Adrenal gland (tissue), 12 donors: Measurements from ENCODE around the gene IL1RAPL1. TPM values are rescaled to one million over a fixed set of nuclear protein-coding genes. Genes with fewer than 3 reads are reported as not detected.

Experiments
- DNase-seq, 7 donors: peaks; one replicate each; pipeline ENCODE4 v3.0.0-alpha.2; 2019 to 2020
- H3K27ac ChIP-seq, 5 donors: fragments of 200-600 bp; sonication (generic) in 4 of 5; 1 replicate in 3 of 5; 2 replicates in 2 of 5; pipeline versions ENCODE4 v1.5.1 to v1.8.0; 2016 to 2020; ENCODE audit warnings: mild to moderate bottlenecking in 1 of 5
- H3K27me3 ChIP-seq: fragments of 200-600 bp; 2 replicates; pipeline ENCODE4 v1.8.0; 2021
- H3K36me3 ChIP-seq, 2 donors: fragments of 200-600 bp; replicated peaks in 1 of 2; 1 replicate in 1 of 2; 2 replicates in 1 of 2; pipeline versions ENCODE4 v1.5.1 to v1.8.0; 2018 to 2022
- H3K4me1 ChIP-seq, 2 donors: fragments of 200-600 bp; replicated peaks in 1 of 2; 1 replicate in 1 of 2; 2 replicates in 1 of 2; pipeline versions ENCODE4 v1.5.1 to v1.8.0; 2018 to 2021
- H3K4me3 ChIP-seq, 4 donors: fragments of 200-600 bp; sonication (generic) in 3 of 4; one replicate each; pipeline ENCODE4 v1.5.1; 2016 to 2018
- H3K9me3 ChIP-seq, 3 donors: fragments of 200-600 bp; sonication (generic) in 1 of 3; replicated peaks in 1 of 3; 1 replicate in 2 of 3; 2 replicates in 1 of 3; pipeline versions ENCODE4 v1.5.1 to v1.8.0; 2016 to 2021
- POLR2A ChIP-seq, 2 donors: fragments of 450-650 bp; IDR thresholded peaks; one replicate each; pipeline ENCODE4 v1.6.1; 2017; ENCODE audit warnings: antibody characterized with exemption in 2 of 2, mild to moderate bottlenecking in 2 of 2, moderate library complexity in 1 of 2
- WGBS, 4 donors: extraction: QIAGEN DNeasy Blood & Tissue Kit in 2 of 4; methylation state at CpG; one replicate each; pipeline versions ENCODE4 v1.1.5 to v1.1.7; 2013 to 2017; 5-methylcytosine and 5-hydroxymethylcytosine counted together
- intact Hi-C, 2 donors: fragments of 100-400 bp; cut with DNase I; formaldehyde crosslinking; loops; one replicate each; pipeline versions ENCODE4 v1.14.1 to v1.15.0; 2022 to 2023
- polyA plus RNA-seq, 3 donors: library from polyadenylated mRNA; stranded (reverse); fragments of 200-250 nt in 2 of 3; fragments of 350-450 nt in 1 of 3; fragmentation: Illumina TruSeq in 1 of 3; extraction: RNeasy Lipid Tissue Mini Kit (QIAGEN cat#74804) in 1 of 3; gene quantifications; one replicate each; pipeline ENCODE4 v1.2.3, GENCODE V29; 2013 to 2014
- total RNA-seq, 9 donors: library from RNA; depleted of rRNA in 4 of 9; stranded (reverse); fragments of >200 nt in 4 of 9; fragments of 120-200 nt in 1 of 9; fragmentation: NEBNext Ultra II Directional in 1 of 9; extraction: Animal tissue kit (Norgen Biotek cat#: 25700) in 1 of 9; gene quantifications; one replicate each; pipeline versions ENCODE4 v1.1.0 to v1.2.4, GENCODE V29; 2013 to 2023
- TF ChIP-seq, protein P1 (sequence below), 6 experiments: fragments of 450-650 bp in 4 of 6; fragments of 200-600 bp in 2 of 6; sonication (generic) in 1 of 6; IDR thresholded peaks; 1 replicate in 5 of 6; 2 replicates in 1 of 6; pipeline versions ENCODE4 v1.5.1 to v1.8.0; 2016 to 2021; ENCODE audit warnings: antibody characterized with exemption in 6 of 6, mild to moderate bottlenecking in 2 of 6, moderate library complexity in 1 of 6
- donor health status: healthy with polysubstance abuse.
- donor health status: Bipolar disorder and iron deficiency.
- donor health status: DM: yes; HTN: yes; CAD: no.
- donor health status: DM: no; HTN: no; CAD: no.
- donor health status: DM: no; HTN: no; CAD: no.
- donor health status: DM: yes; HTN: yes; CAD: no.

The IL1RAPL1 gene
- total and polyA plus RNA-seq, 12 donors = 1.1 TPM; not detected in 11

DNA sequence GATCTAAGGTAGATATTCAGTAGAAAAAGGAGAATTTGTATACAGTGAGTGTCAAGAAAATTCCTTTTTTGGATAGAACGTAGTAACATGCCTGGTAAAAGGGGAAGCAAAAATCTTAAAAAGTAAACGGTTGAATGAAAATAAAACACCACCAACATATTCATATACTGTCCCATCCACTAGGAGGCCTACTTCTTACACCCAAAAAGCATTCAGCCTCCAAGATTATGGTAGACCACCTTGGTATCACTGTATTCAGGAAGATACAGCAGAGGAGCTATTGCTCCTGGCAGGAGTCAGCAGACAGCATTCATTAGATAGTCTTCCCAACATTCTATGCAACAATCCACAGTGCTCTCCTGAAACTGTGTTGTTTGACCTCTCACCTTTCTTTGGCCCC is 1353.5 kb downstream of the IL1RAPL1 start:
- Histone ChIP-seq H3K27me3 (no peaks in the 10 kb centered on the region), H3K4me3 (no peak overlapping the region), H3K36me3 (no peaks in the 10 kb centered on the region), H3K9me3 (no peaks in the 10 kb centered on the region), H3K4me1 (no peaks in the 10 kb centered on the region), H3K27ac (no peak overlapping the region)
- TF ChIP-seq POLR2A (IDR thresholded peaks at IDR 0.05) = no peak
- TF ChIP-seq, protein P1, sequence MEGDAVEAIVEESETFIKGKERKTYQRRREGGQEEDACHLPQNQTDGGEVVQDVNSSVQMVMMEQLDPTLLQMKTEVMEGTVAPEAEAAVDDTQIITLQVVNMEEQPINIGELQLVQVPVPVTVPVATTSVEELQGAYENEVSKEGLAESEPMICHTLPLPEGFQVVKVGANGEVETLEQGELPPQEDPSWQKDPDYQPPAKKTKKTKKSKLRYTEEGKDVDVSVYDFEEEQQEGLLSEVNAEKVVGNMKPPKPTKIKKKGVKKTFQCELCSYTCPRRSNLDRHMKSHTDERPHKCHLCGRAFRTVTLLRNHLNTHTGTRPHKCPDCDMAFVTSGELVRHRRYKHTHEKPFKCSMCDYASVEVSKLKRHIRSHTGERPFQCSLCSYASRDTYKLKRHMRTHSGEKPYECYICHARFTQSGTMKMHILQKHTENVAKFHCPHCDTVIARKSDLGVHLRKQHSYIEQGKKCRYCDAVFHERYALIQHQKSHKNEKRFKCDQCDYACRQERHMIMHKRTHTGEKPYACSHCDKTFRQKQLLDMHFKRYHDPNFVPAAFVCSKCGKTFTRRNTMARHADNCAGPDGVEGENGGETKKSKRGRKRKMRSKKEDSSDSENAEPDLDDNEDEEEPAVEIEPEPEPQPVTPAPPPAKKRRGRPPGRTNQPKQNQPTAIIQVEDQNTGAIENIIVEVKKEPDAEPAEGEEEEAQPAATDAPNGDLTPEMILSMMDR (IDR thresholded peaks at IDR 0.05) = no peak
- no peak for DNase-seq
- intact Hi-C loops = no loop called here
- 78 to 86% (median 84%) methylated on average over 2 of the region's 2 CpGs for WGBS, 4 donors

DNA sequence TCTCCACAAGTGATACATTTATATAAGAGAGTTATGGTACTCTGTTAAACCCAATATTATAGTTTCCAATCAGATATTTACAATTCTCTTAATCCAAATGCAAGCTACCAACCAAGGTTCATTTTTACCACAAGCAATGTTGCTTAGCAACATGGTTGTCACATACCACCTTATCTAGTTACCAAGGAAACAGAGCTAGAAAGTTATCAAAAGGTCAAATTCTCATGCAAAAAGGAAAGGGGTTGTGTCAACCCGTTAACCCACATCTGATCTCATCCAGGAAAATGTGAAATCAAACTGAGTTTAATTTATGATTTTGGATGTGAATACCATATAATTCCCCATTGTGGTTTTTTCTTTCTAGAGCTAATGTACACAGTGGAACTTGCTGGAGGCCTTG is 1354.0 kb downstream of the IL1RAPL1 start:
- Histone ChIP-seq H3K27ac (no peak overlapping the region), H3K27me3 (no peaks in the 10 kb centered on the region), H3K4me3 (no peak overlapping the region), H3K36me3 (no peaks in the 10 kb centered on the region), H3K9me3 (no peaks in the 10 kb centered on the region), H3K4me1 (no peaks in the 10 kb centered on the region)
- TF ChIP-seq, protein P1 (IDR thresholded peaks at IDR 0.05) = no peak
- no peak for TF ChIP-seq POLR2A (IDR thresholded peaks at IDR 0.05)
- no peak for DNase-seq
- intact Hi-C loops = no loop called here
- WGBS, 4 donors = 7 to 19% (median 9%) methylated on average over 1 of the region's 1 CpG

DNA sequence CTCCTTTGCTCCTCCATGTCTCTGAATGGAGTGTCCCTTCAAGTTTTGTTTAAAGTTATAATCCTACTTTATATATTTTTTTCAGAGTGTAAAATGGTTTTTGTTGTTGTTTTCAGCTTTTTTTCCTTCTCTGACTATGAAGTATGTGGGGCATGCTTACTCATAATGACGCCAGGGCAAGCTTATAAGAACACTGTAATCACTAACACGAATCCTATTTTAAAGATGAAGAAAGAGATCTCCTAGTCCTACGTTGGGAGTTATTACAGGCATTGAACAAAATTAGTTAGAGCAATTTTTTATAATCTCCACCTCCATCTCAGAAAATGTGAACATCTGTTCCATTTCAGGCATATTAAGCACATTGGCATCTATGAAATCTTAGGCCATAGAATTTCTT is 1360.0 kb downstream of the IL1RAPL1 start:
- DNase-seq = no peak
- 52 to 65% (median 57%) methylated on average over 3 of the region's 3 CpGs for WGBS, 4 donors
- Histone ChIP-seq H3K4me1 (no peaks in the 10 kb centered on the region), H3K4me3 (no peak overlapping the region), H3K27ac (no peak overlapping the region), H3K27me3 (no peaks in the 10 kb centered on the region), H3K36me3 (no peaks in the 10 kb centered on the region), H3K9me3 (no peaks in the 10 kb centered on the region)
- TF ChIP-seq, protein P1 (IDR thresholded peaks at IDR 0.05) = no peak
- no peak for TF ChIP-seq POLR2A (IDR thresholded peaks at IDR 0.05)
- intact Hi-C loops = no loop called here

DNA sequence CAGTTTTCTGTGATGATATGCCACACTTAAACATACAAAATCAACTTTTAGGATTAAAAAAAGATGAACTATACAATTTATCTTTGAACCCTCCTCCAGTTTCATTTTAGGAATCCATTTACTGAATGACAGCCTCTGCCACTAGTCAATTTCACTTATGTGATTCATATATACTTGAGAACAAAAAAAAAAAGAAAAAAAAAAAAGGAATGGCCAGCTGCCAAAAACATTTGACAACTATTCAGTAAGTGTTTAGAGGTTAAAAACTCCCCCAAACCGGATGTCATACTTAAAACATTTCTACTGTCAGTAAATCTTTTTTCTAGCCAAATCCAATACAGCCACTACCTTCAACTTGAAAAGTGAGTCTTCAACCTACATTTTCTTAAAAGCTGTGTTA is 1361.4 kb downstream of the IL1RAPL1 start:
- H3K4me1 ChIP-seq = no peaks in the 10 kb centered on the region
- TF ChIP-seq, protein P1 (IDR thresholded peaks at IDR 0.05) = no peak
- TF ChIP-seq POLR2A (IDR thresholded peaks at IDR 0.05) = no peak
- intact Hi-C loops = no loop called here
- no peak overlapping the region for H3K4me3 ChIP-seq
- WGBS, 4 donors = 11 to 21% (median 17%) methylated on average over 1 of the region's 1 CpG
- no peaks in the 10 kb centered on the region for H3K9me3 ChIP-seq
- no peaks in the 10 kb centered on the region for H3K36me3 ChIP-seq
- no peak overlapping the region for H3K27ac ChIP-seq
- no peaks in the 10 kb centered on the region for H3K27me3 ChIP-seq
- no peak for DNase-seq
